Progenitor cell of endocrine pancreas (in vitro differentiated cells): ENCODE data around the gene TPST2. TPM values are rescaled to one million over a fixed set of nuclear protein-coding genes. Genes with fewer than 3 reads are reported as not detected.

Source experiments
- DNase-seq: peaks from one replicate; pipeline ENCODE4 v3.0.0; 2021; ENCODE audit warnings: low spot score; ENCODE audit not compliant: unreplicated experiment
- H3K27ac Mint-ChIP-seq: 2 replicates; pipeline ENCODE4 v1.8.0; 2021; ENCODE audit warnings: mild to moderate bottlenecking, moderate library complexity, mixed read lengths
- H3K27me3 Mint-ChIP-seq: 2 replicates; pipeline ENCODE4 v1.8.0; 2021; ENCODE audit warnings: mixed read lengths
- H3K36me3 Mint-ChIP-seq: 2 replicates; pipeline ENCODE4 v1.8.0; 2022; ENCODE audit warnings: mixed read lengths; ENCODE audit not compliant: insufficient read depth
- H3K4me1 Mint-ChIP-seq: 2 replicates; pipeline ENCODE4 v1.8.0; 2021; ENCODE audit warnings: low read depth, mixed read lengths
- H3K4me3 Mint-ChIP-seq: 2 replicates; pipeline ENCODE4 v1.8.0; 2021; ENCODE audit warnings: low read depth, mild to moderate bottlenecking, moderate library complexity, mixed read lengths
- H3K9me3 Mint-ChIP-seq: 2 replicates; pipeline ENCODE4 v1.8.0; 2021; ENCODE audit warnings: low read depth, mixed read lengths
- CTCF ChIP-seq: fragments of 200-600 bp; sonication (generic); IDR thresholded peaks from one replicate; pipeline ENCODE4 v1.5.0; 2021; ENCODE audit warnings: antibody characterized with exemption, mild to moderate bottlenecking; ENCODE audit not compliant: unreplicated experiment
- total RNA-seq: library from RNA; stranded (reverse); gene quantifications from 2 replicates; pipeline ENCODE4 v1.2.1, GENCODE V29; 2021

The TPST2 gene
- total RNA-seq, 1 donor from 2014 or later: 19.1 TPM

- Mint-ChIP-seq H3K4me3 (no peak overlapping the region), H3K36me3 (peaks cover 4% of the 10 kb centered on the region), H3K27ac (no peak overlapping the region), H3K9me3 (no peaks in the 10 kb centered on the region), H3K27me3 (peaks cover under 1% of the 10 kb centered on the region), H3K4me1 (no peaks in the 10 kb centered on the region)
- TF ChIP-seq CTCF: no peak
- no peak for DNase-seq
Observed at GRCh38 chr22:26586556-26587325, 3.2 kb downstream of the TPST2 start.

- Mint-ChIP-seq H3K27me3 (peaks cover 5% of the 10 kb centered on the region), H3K4me3 (no peak overlapping the region), H3K36me3 (peaks cover 4% of the 10 kb centered on the region), H3K9me3 (no peaks in the 10 kb centered on the region), H3K4me1 (no peaks in the 10 kb centered on the region), H3K27ac (peak overlapping the region; percentile 65)
- no peak for TF ChIP-seq CTCF
- no peak for DNase-seq
Observed at GRCh38 chr22:26585104-26585790, 4.7 kb downstream of the TPST2 start.

GRCh38 chr22:26584010-26584409 is 5.9 kb downstream of the TPST2 start:
- DNase-seq: no peak
- H3K27me3 Mint-ChIP-seq: peaks cover 5% of the 10 kb centered on the region
- H3K27ac Mint-ChIP-seq: no peak overlapping the region
- H3K36me3 Mint-ChIP-seq: peaks cover 4% of the 10 kb centered on the region
- TF ChIP-seq CTCF: no peak
- no peaks in the 10 kb centered on the region for H3K9me3 Mint-ChIP-seq
- H3K4me3 Mint-ChIP-seq: no peak overlapping the region
- no peaks in the 10 kb centered on the region for H3K4me1 Mint-ChIP-seq

GRCh38 chr22:26581633-26582168 is 8.2 kb downstream of the TPST2 start:
- no peak for TF ChIP-seq CTCF
- no peak overlapping the region for H3K27ac Mint-ChIP-seq
- no peaks in the 10 kb centered on the region for H3K9me3 Mint-ChIP-seq
- H3K27me3 Mint-ChIP-seq: peaks cover 5% of the 10 kb centered on the region
- no peak for DNase-seq
- H3K36me3 Mint-ChIP-seq: peaks cover 5% of the 10 kb centered on the region
- no peaks in the 10 kb centered on the region for H3K4me1 Mint-ChIP-seq
- H3K4me3 Mint-ChIP-seq: no peak overlapping the region

GRCh38 chr22:26581026-26581425 is 8.9 kb downstream of the TPST2 start:
- TF ChIP-seq CTCF: no peak
- H3K27me3 Mint-ChIP-seq: peaks cover 5% of the 10 kb centered on the region

More at GRCh38 chr22:26581026-26581425, 8.9 kb downstream of the TPST2 start:
- DNase-seq: no peak
- no peaks in the 10 kb centered on the region for H3K9me3 Mint-ChIP-seq
- peaks cover 5% of the 10 kb centered on the region for H3K36me3 Mint-ChIP-seq
- H3K4me1 Mint-ChIP-seq: no peaks in the 10 kb centered on the region
- H3K4me3 Mint-ChIP-seq: no peak overlapping the region
- H3K27ac Mint-ChIP-seq: no peak overlapping the region
